GM23248 (cell line): ENCODE data around the gene ANKRD35. TPM values are rescaled to one million over a fixed set of nuclear protein-coding genes. Genes with fewer than 3 reads are reported as not detected.

Experiments
- DNase-seq: peaks from one replicate; pipeline ENCODE4 v3.0.0-alpha.2; 2015
- H2AFZ ChIP-seq: fragments of 200-600 bp; sonication (generic); 2 replicates; pipeline ENCODE4 v1.6.1; 2016; ENCODE audit warnings: antibody characterized with exemption
- H3F3A ChIP-seq: fragments of 200-600 bp; sonication (generic); 2 replicates; pipeline ENCODE4 v1.6.1; 2016; ENCODE audit warnings: mild to moderate bottlenecking, antibody characterized with exemption, mixed run types; ENCODE audit not compliant: insufficient read depth
- H3K27ac ChIP-seq: fragments of 200-600 bp; sonication (generic); 2 replicates; pipeline ENCODE4 v1.5.1; 2016; ENCODE audit warnings: mild to moderate bottlenecking
- H3K27me3 ChIP-seq: fragments of 200-600 bp; sonication (generic); replicated peaks from 2 replicates; pipeline ENCODE4 v1.6.1; 2016; ENCODE audit warnings: mild to moderate bottlenecking; ENCODE audit not compliant: insufficient read depth
- H3K36me3 ChIP-seq: fragments of 200-600 bp; sonication (generic); 2 replicates; pipeline ENCODE4 v1.6.1; 2016; ENCODE audit warnings: low read depth, mild to moderate bottlenecking
- H3K4me1 ChIP-seq: fragments of 200-600 bp; sonication (generic); 2 replicates; pipeline ENCODE4 v1.6.1; 2016; ENCODE audit warnings: mild to moderate bottlenecking; ENCODE audit not compliant: insufficient read depth
- H3K4me2 ChIP-seq: fragments of 200-600 bp; sonication (generic); one replicate; pipeline ENCODE4 v1.6.1; 2016; ENCODE audit warnings: mild to moderate bottlenecking; ENCODE audit not compliant: unreplicated experiment
- H3K4me3 ChIP-seq: fragments of 200-600 bp; sonication (generic); 2 replicates; pipeline ENCODE4 v1.5.1; 2016; ENCODE audit warnings: mild to moderate bottlenecking
- H3K79me2 ChIP-seq: fragments of 200-600 bp; sonication (generic); 2 replicates; pipeline ENCODE4 v1.6.1; 2016; ENCODE audit warnings: mild to moderate bottlenecking; ENCODE audit not compliant: insufficient read depth
- H3K9ac ChIP-seq: fragments of 200-600 bp; sonication (generic); 2 replicates; pipeline ENCODE4 v1.6.1; 2016; ENCODE audit warnings: mild to moderate bottlenecking
- H3K9me2 ChIP-seq: fragments of 200-600 bp; sonication (generic); 2 replicates; pipeline ENCODE4 v1.6.1; 2016; ENCODE audit warnings: mixed run types, mild to moderate bottlenecking, moderate library complexity; ENCODE audit not compliant: insufficient read depth
- H3K9me3 ChIP-seq: fragments of 200-600 bp; sonication (generic); one replicate; pipeline ENCODE4 v1.6.1; 2017; ENCODE audit warnings: low read depth
- H4K20me1 ChIP-seq: fragments of 200-600 bp; sonication (generic); 2 replicates; pipeline ENCODE4 v1.6.0; 2016; ENCODE audit not compliant: insufficient read depth
- EZH2 ChIP-seq: fragments of 200-600 bp; sonication (generic); IDR thresholded peaks from 2 replicates; pipeline ENCODE4 v1.6.1; 2018; ENCODE audit warnings: antibody characterized with exemption, mild to moderate bottlenecking; ENCODE audit not compliant: insufficient read depth, poor library complexity, severe bottlenecking
- EZH2phosphoT487 ChIP-seq: fragments of 200-600 bp; sonication (generic); IDR thresholded peaks from 2 replicates; pipeline ENCODE4 v1.6.1; 2018; ENCODE audit warnings: antibody characterized with exemption, moderate library complexity, mild to moderate bottlenecking, low read depth; ENCODE audit not compliant: insufficient read depth
- WGBS, 2 experiments: methylation state at CpG; one replicate each; pipeline ENCODE4 v1.1.6; 2015 to 2017; ENCODE audit warnings: low lambda C conversion rate in 2 of 2, low coverage in 1 of 2; ENCODE audit errors: missing lambda C conversion rate in 2 of 2; 5-methylcytosine and 5-hydroxymethylcytosine counted together
- in situ Hi-C: fragments of 300-500 bp; cut with MboI; formaldehyde crosslinking; loops from 2 replicates; pipeline ENCODE4 v1.15.0; 2020
- polyA plus RNA-seq: library from polyadenylated mRNA; unstranded; fragments of >200 nt; fragmentation: Nextera tagmentation; extraction: Ambion mirVana; gene quantifications from 2 replicates; pipeline ENCODE4 v1.2.1, GENCODE V29; 2016
- total RNA-seq: library from RNA; depleted of rRNA; stranded (reverse); fragments of >200 nt; shearing (Covaris generic); gene quantifications from 2 replicates; pipeline ENCODE4 v1.2.3, GENCODE V29; 2014

ANKRD35 gene
- total and polyA plus RNA-seq, 2 experiments from 2014 or later = 0.65 to 3.4 TPM

GRCh38 chr1:145897969-145898368, 12.3 kb upstream of the ANKRD35 start:
- no peaks in the 10 kb centered on the region for H3K9me2 ChIP-seq
- H2AFZ ChIP-seq = no peak overlapping the region
- TF ChIP-seq EZH2 = no peak
- no peak for TF ChIP-seq EZH2phosphoT487
- H3K9me3 ChIP-seq = no peaks in the 10 kb centered on the region
- 91 to 95% methylated on average over 1 of the region's 1 CpG for WGBS, 2 experiments
- DNase-seq = no peak
- no peak overlapping the region for H3K27ac ChIP-seq
- no peaks in the 10 kb centered on the region for H3K36me3 ChIP-seq
- no peaks in the 10 kb centered on the region for H3F3A ChIP-seq
- no peaks in the 10 kb centered on the region for H4K20me1 ChIP-seq
- H3K27me3 ChIP-seq = no peaks in the 10 kb centered on the region
- no peak overlapping the region for H3K4me3 ChIP-seq
- no peak overlapping the region for H3K4me2 ChIP-seq
- no peaks in the 10 kb centered on the region for H3K79me2 ChIP-seq
- in situ Hi-C loops = no loop called here
- H3K9ac ChIP-seq = no peak overlapping the region
- H3K4me1 ChIP-seq = no peaks in the 10 kb centered on the region

GRCh38 chr1:145895471-145895870, 9.8 kb upstream of the ANKRD35 start:
- H3K4me2 ChIP-seq = no peak overlapping the region
- H3K9me3 ChIP-seq = no peaks in the 10 kb centered on the region
- peaks cover 17% of the 10 kb centered on the region for H3K4me1 ChIP-seq
- H3K27me3 ChIP-seq = no peaks in the 10 kb centered on the region
- no peak overlapping the region for H3K9ac ChIP-seq
- DNase-seq = no peak
- H4K20me1 ChIP-seq = no peaks in the 10 kb centered on the region
- peaks cover 18% of the 10 kb centered on the region for H3F3A ChIP-seq
- no peak overlapping the region for H3K4me3 ChIP-seq
- no peak for TF ChIP-seq EZH2
- TF ChIP-seq EZH2phosphoT487 = no peak
- WGBS, 2 experiments = 96 to 100% methylated on average over 1 of the region's 1 CpG
- in situ Hi-C loops = no loop called here
- H3K36me3 ChIP-seq = no peaks in the 10 kb centered on the region
- no peak overlapping the region for H2AFZ ChIP-seq
- no peaks in the 10 kb centered on the region for H3K9me2 ChIP-seq
- H3K79me2 ChIP-seq = no peaks in the 10 kb centered on the region
- no peak overlapping the region for H3K27ac ChIP-seq

DNA sequence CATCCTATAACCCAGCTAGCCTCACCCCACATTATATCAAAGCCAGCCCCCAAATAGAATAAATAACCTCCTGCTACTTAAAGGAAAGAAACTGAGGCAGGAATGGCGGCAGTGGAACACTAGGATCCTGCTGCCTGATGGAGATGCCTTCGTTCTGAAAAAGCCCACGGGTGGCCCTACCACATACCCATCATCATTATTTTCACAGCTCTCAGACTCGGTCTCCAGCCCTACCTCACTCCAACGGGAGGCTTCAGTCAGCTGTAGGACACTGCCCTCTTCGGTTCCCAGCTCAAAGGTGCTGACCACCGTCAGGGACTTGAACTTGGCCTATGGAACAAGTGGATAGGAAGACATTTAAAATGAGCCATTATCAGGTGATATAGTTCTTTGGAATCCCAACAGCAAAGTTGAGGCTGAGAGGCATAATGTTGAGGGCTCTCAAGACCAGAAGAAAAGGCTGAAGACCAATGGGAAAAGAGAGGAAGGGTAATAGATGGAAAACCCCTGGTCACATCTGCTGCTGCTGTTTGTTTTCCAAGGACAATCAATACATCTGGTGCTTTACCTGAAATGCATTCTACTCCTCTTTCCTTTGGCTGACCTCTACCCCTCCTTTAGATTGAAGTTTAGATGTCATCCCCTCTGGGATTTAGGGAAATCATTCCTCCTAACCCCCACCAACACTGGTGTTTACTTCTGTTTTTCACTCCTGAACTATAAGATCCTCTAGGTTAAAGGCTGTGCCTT, 7.8 kb upstream of the ANKRD35 start:
- H3K9ac ChIP-seq = no peak overlapping the region
- in situ Hi-C loops = no loop called here

DNA sequence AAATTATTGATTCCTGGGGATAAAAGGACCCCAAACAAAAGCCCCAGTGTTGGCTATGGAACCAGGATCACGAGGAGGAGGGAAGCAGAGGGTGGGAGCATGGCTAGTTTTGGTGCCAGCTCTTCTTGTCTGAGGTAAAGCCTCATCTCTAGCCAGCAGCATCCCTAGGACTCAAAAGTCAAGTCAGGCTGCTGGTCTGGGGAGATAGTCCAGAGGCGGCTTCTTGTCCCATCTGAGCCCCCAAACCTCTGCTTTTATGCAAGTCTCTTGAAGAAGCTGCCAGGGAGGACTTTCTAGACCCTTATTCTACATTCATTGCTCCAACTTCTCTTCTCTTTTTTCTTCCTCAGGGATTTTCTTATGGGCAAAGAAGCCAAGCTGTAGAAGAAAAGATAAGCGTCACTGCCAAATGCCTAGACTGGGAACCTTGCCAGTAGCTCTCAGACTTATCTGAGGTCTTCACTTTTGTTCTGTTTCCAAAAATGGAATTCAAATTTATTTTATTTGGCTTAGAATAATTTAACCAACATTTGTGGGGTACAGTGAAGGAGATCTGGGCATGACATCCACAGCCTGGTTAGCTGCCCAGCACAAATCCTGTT, 6.9 kb upstream of the ANKRD35 start:
- no peaks in the 10 kb centered on the region for H3K27me3 ChIP-seq

More for the DNA sequence above, 7.8 kb upstream of the ANKRD35 start:
- 74 to 79% methylated on average over 7 of the region's 7 CpGs for WGBS, 2 experiments
- H3K27ac ChIP-seq = no peak overlapping the region
- no peak overlapping the region for H3K4me2 ChIP-seq
- H3K79me2 ChIP-seq = no peaks in the 10 kb centered on the region
- no peaks in the 10 kb centered on the region for H3K9me3 ChIP-seq
- no peak overlapping the region for H3K4me3 ChIP-seq
- peaks cover 17% of the 10 kb centered on the region for H3K4me1 ChIP-seq
- no peaks in the 10 kb centered on the region for H4K20me1 ChIP-seq
- no peaks in the 10 kb centered on the region for H3K9me2 ChIP-seq
- no peaks in the 10 kb centered on the region for H3K27me3 ChIP-seq
- H3K36me3 ChIP-seq = no peaks in the 10 kb centered on the region
- DNase-seq = no peak
- no peak overlapping the region for H2AFZ ChIP-seq
- peaks cover 25% of the 10 kb centered on the region for H3F3A ChIP-seq
- TF ChIP-seq EZH2 (no peak), EZH2phosphoT487 (no peak)

More for the DNA sequence above, 6.9 kb upstream of the ANKRD35 start:
- Histone ChIP-seq H3K9me2 (no peaks in the 10 kb centered on the region), H3K27ac (peak overlapping the region; percentile 80), H3K9ac (peak overlapping the region; percentile 60), H4K20me1 (no peaks in the 10 kb centered on the region), H3F3A (peaks cover 25% of the 10 kb centered on the region), H2AFZ (peak overlapping the region; percentile 93), H3K79me2 (no peaks in the 10 kb centered on the region), H3K4me2 (peak overlapping the region; percentile 77), H3K4me3 (peak overlapping the region; percentile 50; the same call in 1 of the 2 replicates), H3K9me3 (no peaks in the 10 kb centered on the region), H3K36me3 (no peaks in the 10 kb centered on the region), H3K4me1 (peaks cover 17% of the 10 kb centered on the region)
- 76 to 79% methylated on average over 3 of the region's 3 CpGs for WGBS, 2 experiments
- in situ Hi-C loops = no loop called here
- peak; percentile 28 for DNase-seq
- TF ChIP-seq EZH2 = no peak
- TF ChIP-seq EZH2phosphoT487 = no peak
